GM21528 (cell line): ENCODE results near the gene PPDPF.

Experiments used
- ATAC-seq: cut with Tn5 transposase; IDR thresholded peaks from one replicate; pipeline ENCODE4 v1.9.1; 2021; ENCODE audit warnings: mild to moderate bottlenecking, moderate library complexity; ENCODE audit not compliant: unreplicated experiment, low FRiP score

The PPDPF gene

GRCh38 chr20:63536241-63536977 lies 15.8 kb downstream of the PPDPF start:
- no peak for ATAC-seq

- ATAC-seq = peak; percentile 6
These were observed 16.5 kb downstream of the PPDPF start, which contains the start of gene PTK6 for GRCh38 chr20:63536997-63537524. Gene PTK6, minus strand, starts transcription at chr20:63537376. Its CDS starts 62 bp downstream, at chr20:63537314.

GRCh38 chr20:63537525-63538203 lies 17.1 kb downstream of the PPDPF start:
- peak; percentile 74 for ATAC-seq

- no peak for ATAC-seq
These were observed 17.9 kb downstream of the PPDPF start for GRCh38 chr20:63538204-63539091.

GRCh38 chr20:63539092-63539430 lies 18.5 kb downstream of the PPDPF start:
- no peak for ATAC-seq

GRCh38 chr20:63539441-63540370 lies 19.1 kb downstream of the PPDPF start:
- ATAC-seq = no peak

GRCh38 chr20:63540417-63541186 lies 20.0 kb downstream of the PPDPF start:
- ATAC-seq = no peak

- no peak for ATAC-seq
These were observed 20.8 kb downstream of the PPDPF start for GRCh38 chr20:63541371-63541770.

- no peak for ATAC-seq
These were observed 21.5 kb downstream of the PPDPF start for GRCh38 chr20:63542031-63542559.

GRCh38 chr20:63542696-63543095 lies 22.1 kb downstream of the PPDPF start:
- ATAC-seq = no peak

- ATAC-seq = no peak
These were observed 22.6 kb downstream of the PPDPF start for GRCh38 chr20:63543131-63543530.

GRCh38 chr20:63543733-63544132 lies 23.2 kb downstream of the PPDPF start:
- ATAC-seq = no peak

- ATAC-seq = no peak
These were observed 23.8 kb downstream of the PPDPF start for GRCh38 chr20:63544241-63544957.

- ATAC-seq = no peak
These were observed 24.5 kb downstream of the PPDPF start for GRCh38 chr20:63544958-63545516.

- no peak for ATAC-seq
These were observed 25.2 kb downstream of the PPDPF start for GRCh38 chr20:63545814-63546213.

- ATAC-seq = no peak
These were observed 25.8 kb downstream of the PPDPF start for GRCh38 chr20:63546256-63546955.
